ENCODE measurements around the gene SGSM1.

GRCh38 chr22:24944217-24944937 is 138.4 kb downstream of the SGSM1 start:
- TF ChIP-seq POLR2A (IDR thresholded peaks at IDR 0.05) = no peak
- TF ChIP-seq, protein P1, sequence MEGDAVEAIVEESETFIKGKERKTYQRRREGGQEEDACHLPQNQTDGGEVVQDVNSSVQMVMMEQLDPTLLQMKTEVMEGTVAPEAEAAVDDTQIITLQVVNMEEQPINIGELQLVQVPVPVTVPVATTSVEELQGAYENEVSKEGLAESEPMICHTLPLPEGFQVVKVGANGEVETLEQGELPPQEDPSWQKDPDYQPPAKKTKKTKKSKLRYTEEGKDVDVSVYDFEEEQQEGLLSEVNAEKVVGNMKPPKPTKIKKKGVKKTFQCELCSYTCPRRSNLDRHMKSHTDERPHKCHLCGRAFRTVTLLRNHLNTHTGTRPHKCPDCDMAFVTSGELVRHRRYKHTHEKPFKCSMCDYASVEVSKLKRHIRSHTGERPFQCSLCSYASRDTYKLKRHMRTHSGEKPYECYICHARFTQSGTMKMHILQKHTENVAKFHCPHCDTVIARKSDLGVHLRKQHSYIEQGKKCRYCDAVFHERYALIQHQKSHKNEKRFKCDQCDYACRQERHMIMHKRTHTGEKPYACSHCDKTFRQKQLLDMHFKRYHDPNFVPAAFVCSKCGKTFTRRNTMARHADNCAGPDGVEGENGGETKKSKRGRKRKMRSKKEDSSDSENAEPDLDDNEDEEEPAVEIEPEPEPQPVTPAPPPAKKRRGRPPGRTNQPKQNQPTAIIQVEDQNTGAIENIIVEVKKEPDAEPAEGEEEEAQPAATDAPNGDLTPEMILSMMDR (IDR thresholded peaks at IDR 0.05) = no peak
